Loucy (cell line): ENCODE data around the gene NCBP2.
A peak's percentile ranks its signal among the peaks of the same experiment; 100 is the strongest.

Experiments
- H2AFZ ChIP-seq: fragments of 200-600 bp; sonication (generic); 2 replicates; pipeline ENCODE4 v1.6.0; 2016; ENCODE audit warnings: antibody characterized with exemption, mild to moderate bottlenecking, low read length, moderate library complexity
- H3F3A ChIP-seq: fragments of 200-600 bp; 2 replicates; pipeline ENCODE4 v1.6.0; 2016; ENCODE audit warnings: antibody characterized with exemption, low read depth, mild to moderate bottlenecking
- H3K27me3 ChIP-seq: fragments of 200-600 bp; sonication (generic); 2 replicates; pipeline ENCODE4 v1.6.1; 2014; ENCODE audit warnings: low read length, mild to moderate bottlenecking; ENCODE audit not compliant: insufficient read depth, poor library complexity, severe bottlenecking
- H3K36me3 ChIP-seq: fragments of 200-600 bp; sonication (generic); 2 replicates; pipeline ENCODE4 v1.6.1; 2016; ENCODE audit warnings: low read length; ENCODE audit not compliant: insufficient read depth
- H3K4me1 ChIP-seq: fragments of 200-600 bp; sonication (generic); 2 replicates; pipeline ENCODE4 v1.5.1; 2014; ENCODE audit warnings: low read length, mild to moderate bottlenecking; ENCODE audit not compliant: insufficient read depth, poor library complexity, severe bottlenecking
- H3K4me2 ChIP-seq: fragments of 200-600 bp; sonication (generic); 2 replicates; pipeline ENCODE4 v1.6.0; 2014; ENCODE audit warnings: antibody characterized with exemption, low read length, low read depth, mild to moderate bottlenecking; ENCODE audit not compliant: poor library complexity, severe bottlenecking
- H3K4me3 ChIP-seq: fragments of 200-600 bp; sonication (generic); 2 replicates; pipeline ENCODE4 v1.5.1; 2014; ENCODE audit warnings: low read length, mild to moderate bottlenecking, mixed read lengths; ENCODE audit not compliant: poor library complexity, severe bottlenecking
- H3K79me2 ChIP-seq: fragments of 200-600 bp; sonication (generic); 2 replicates; pipeline ENCODE4 v1.6.1; 2014; ENCODE audit warnings: low read length; ENCODE audit not compliant: insufficient read depth
- H3K9ac ChIP-seq: fragments of 200-600 bp; sonication (generic); 2 replicates; pipeline ENCODE4 v1.6.0; 2014; ENCODE audit warnings: mild to moderate bottlenecking, low read depth, low read length, moderate library complexity; ENCODE audit not compliant: poor library complexity, severe bottlenecking
- H3K9me2 ChIP-seq: fragments of 200-600 bp; sonication (generic); replicated peaks from 2 replicates; pipeline ENCODE4 v1.6.1; 2016; ENCODE audit warnings: low read depth, low read length, mixed read lengths
- H3K9me3 ChIP-seq: fragments of 200-600 bp; sonication (generic); 2 replicates; pipeline ENCODE4 v1.6.1; 2014; ENCODE audit warnings: mild to moderate bottlenecking, antibody characterized with exemption, low read length, low read depth; ENCODE audit not compliant: insufficient read depth
- H4K20me1 ChIP-seq: fragments of 200-600 bp; sonication (generic); 2 replicates; pipeline ENCODE4 v1.6.0; 2014; ENCODE audit warnings: antibody characterized with exemption, low read length, mild to moderate bottlenecking; ENCODE audit not compliant: insufficient read depth, poor library complexity, severe bottlenecking
- CTCF ChIP-seq: fragments of 200-600 bp; sonication (generic); conservative IDR thresholded peaks from 2 replicates; pipeline ENCODE4 v1.5.1; 2014; ENCODE audit warnings: mild to moderate bottlenecking, antibody characterized with exemption, low read length
- EZH2phosphoT487 ChIP-seq: fragments of 200-600 bp; IDR thresholded peaks from 2 replicates; pipeline ENCODE4 v1.6.1; 2018; ENCODE audit warnings: antibody characterized with exemption, mild to moderate bottlenecking, moderate library complexity, borderline replicate concordance

The NCBP2 gene

DNA sequence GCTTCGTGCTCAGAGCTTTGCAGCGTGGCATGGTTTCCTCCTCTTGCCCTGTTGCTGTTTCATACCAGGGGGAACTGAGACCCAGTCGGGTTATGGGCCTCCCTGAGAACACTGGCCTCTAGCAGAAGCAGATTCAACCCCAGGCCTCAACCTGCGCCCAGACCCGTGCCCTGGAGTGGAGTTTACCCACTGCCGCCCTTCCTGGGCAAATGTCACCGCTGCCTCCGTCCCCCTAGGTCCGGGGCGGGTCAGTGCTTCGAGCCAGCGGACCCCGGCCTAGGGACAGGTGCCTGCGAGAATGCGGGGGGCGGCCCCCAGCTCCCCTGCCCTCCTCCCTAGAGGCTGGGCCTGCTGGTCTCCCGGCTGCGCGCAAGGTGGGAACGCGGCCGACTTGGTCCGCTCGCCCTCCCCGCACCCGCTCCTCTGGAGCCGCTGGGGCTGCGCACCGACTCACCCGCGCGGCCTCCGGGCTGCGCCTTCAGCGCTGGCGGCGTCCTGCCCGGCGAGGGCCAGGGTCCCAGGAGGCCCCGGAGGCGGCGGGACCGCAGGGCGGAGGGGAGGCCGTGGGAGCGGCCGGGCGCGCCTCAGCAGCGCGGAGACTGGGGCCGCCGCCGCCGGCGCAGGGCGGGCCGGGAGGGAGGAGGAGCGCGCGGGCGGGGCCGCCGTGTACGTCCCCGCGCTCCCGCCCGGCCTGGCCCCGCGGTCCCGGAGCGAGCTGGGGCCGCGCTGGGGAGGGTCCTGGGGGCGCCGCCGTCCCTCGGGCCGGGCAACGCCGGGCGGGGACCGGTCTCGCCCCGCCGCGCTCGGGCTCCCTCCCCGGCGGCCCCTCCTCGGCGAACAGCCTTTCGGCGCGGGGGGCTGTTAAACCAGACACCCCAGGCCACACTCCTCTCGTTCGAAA lies 26.2 kb upstream of the NCBP2 start, which contains the start of gene PIGZ:
Gene PIGZ (minus strand): TSS at position 601 of the 901 bp plus-strand sequence. CDS start 16,802 bp downstream, outside the sequence.
- H3K9ac ChIP-seq: peak within 1 kb of the TSS; percentile 88
- H2AFZ ChIP-seq: peak within 1 kb of the TSS; percentile 98
- H3K27me3 ChIP-seq: no peaks in the 10 kb centered on the region
- peaks cover 3% of the 10 kb centered on the region for H3K4me1 ChIP-seq
- H3K4me3 ChIP-seq: peak within 1 kb of the TSS; percentile 87
- peak within 1 kb of the TSS; percentile 89 for H3K4me2 ChIP-seq
- no peak for TF ChIP-seq CTCF
- TF ChIP-seq EZH2phosphoT487: no peak
- H4K20me1 ChIP-seq: no peaks in the 10 kb centered on the region
- 0 out of 2 replicates have a peak, but pooled peaks cover 7% of the 10 kb centered on the region for H3K79me2 ChIP-seq
- no peaks in the 10 kb centered on the region for H3K36me3 ChIP-seq
- H3K9me2 ChIP-seq: no peaks in the 10 kb centered on the region
- H3F3A ChIP-seq: no peaks in the 10 kb centered on the region
- no peaks in the 10 kb centered on the region for H3K9me3 ChIP-seq

GRCh38 chr3:196967412-196968232 lies 25.3 kb upstream of the NCBP2 start:
- no peaks in the 10 kb centered on the region for H3K27me3 ChIP-seq
- H3K4me3 ChIP-seq: peak overlapping the region; percentile 74
- no peaks in the 10 kb centered on the region for H4K20me1 ChIP-seq
- no peaks in the 10 kb centered on the region for H3K9me2 ChIP-seq
- TF ChIP-seq EZH2phosphoT487: no peak
- TF ChIP-seq CTCF: no peak
- 0 out of 2 replicates have a peak, but pooled peaks cover 7% of the 10 kb centered on the region for H3K79me2 ChIP-seq
- H3K9me3 ChIP-seq: no peaks in the 10 kb centered on the region
- H3K4me1 ChIP-seq: peaks cover 3% of the 10 kb centered on the region
- peak overlapping the region; percentile 73 for H3K4me2 ChIP-seq
- no peak overlapping the region; the same call in 1 of the 2 replicates for H2AFZ ChIP-seq
- H3K9ac ChIP-seq: peak overlapping the region; percentile 61
- H3K36me3 ChIP-seq: no peaks in the 10 kb centered on the region
- no peaks in the 10 kb centered on the region for H3F3A ChIP-seq

GRCh38 chr3:196966526-196967401 lies 24.4 kb upstream of the NCBP2 start:
- Histone ChIP-seq H3K9me3 (no peaks in the 10 kb centered on the region), H3F3A (no peaks in the 10 kb centered on the region), H3K4me2 (no peak overlapping the region), H3K4me1 (peaks cover 3% of the 10 kb centered on the region), H3K36me3 (no peaks in the 10 kb centered on the region), H3K9ac (no peak overlapping the region), H3K27me3 (no peaks in the 10 kb centered on the region), H3K4me3 (no peak overlapping the region), H2AFZ (no peak overlapping the region), H3K9me2 (no peaks in the 10 kb centered on the region), H3K79me2 (0 out of 2 replicates have a peak, but pooled peaks cover 7% of the 10 kb centered on the region), H4K20me1 (no peaks in the 10 kb centered on the region)
- TF ChIP-seq EZH2phosphoT487 (no peak), CTCF (no peak)
